GM19035 (cell line): ENCODE results near the gene MYO15B.
"Not testable (repeated sequence)": the region's sequence is repeated elsewhere in the genome, so short reads cannot be mapped to it uniquely, and the experiment has no call there.

Experiments used
- ATAC-seq: cut with Tn5 transposase; IDR thresholded peaks from one replicate; pipeline ENCODE4 v1.9.1; 2021; ENCODE audit not compliant: unreplicated experiment

The MYO15B gene

GRCh38 chr17:75637143-75637538 lies 49.5 kb downstream of the MYO15B start:
- ATAC-seq, result no peak

GRCh38 chr17:75637551-75637950 lies 50.0 kb downstream of the MYO15B start:
- ATAC-seq, result no peak

DNA sequence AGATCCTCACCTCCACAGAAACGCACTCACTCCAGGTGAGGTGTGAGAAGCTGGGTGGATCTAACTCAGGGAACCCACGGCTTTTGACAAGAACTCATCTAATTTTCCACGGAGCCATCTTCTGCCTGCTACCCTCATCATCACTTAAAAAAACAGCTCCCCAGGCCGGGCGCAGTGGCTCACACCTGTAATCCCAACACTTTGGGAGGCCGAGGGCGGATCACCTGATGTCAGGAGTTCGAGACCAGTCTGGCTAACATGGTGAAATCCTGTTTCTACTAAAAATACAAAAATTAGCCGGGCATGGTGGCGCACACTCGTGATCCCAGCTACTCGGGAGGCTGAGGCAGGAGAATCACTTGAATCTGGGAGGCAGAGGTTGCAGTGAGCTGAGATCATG lies 50.4 kb downstream of the MYO15B start:
- ATAC-seq, result not testable (repeated sequence)

- no peak for ATAC-seq
Observed at GRCh38 chr17:75638893-75639292, 51.3 kb downstream of the MYO15B start.

DNA sequence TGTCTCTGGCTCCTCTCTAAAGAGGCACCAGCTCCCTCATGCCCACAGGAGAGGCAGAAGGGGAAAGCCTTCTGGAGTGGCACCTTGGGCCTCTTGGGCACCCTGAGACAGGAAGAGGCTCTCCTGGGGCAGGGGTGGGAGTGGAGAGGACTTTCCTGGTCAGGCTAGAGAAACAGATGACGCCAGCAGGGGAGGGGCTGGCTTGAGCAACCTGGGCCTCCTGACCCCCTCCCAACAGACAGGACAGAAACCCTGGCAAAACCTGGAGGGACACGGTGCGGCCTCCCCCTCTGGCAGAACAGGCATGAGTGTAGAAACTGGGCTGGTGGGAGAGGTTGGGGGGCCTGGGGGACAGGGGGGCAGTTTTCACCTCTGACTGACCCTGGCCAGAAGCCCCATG lies 51.7 kb downstream of the MYO15B start:
- ATAC-seq, result no peak

GRCh38 chr17:75639771-75640555 lies 52.4 kb downstream of the MYO15B start:
- no peak for ATAC-seq

DNA sequence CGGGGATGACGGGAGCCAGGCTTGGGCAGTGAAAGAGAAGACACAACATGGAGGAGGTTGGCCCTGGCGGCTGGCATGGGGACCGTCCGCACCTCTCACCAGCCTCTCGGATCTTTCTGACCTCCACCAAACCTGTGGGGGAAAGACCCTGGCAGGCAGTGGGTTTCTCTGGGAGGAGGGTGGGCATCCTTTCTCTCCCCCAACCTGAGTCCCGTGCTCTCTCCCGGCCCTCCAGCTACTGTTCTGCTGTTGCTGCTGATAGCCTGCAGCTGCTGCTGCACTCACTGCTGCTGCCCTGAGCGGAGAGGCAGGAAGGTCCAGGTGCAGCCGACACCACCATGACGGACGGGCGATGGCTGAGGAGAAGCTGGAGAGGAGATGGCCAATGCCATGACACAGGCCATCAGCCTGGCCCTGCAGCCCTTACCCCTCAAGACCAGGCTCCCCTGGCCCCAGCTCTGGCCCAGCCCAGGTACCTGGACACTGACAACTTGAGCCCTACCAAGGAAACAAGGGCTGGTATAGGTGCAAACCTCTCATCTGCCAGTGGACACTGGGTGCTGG lies 53.0 kb downstream of the MYO15B start:
- ATAC-seq, result no peak

DNA sequence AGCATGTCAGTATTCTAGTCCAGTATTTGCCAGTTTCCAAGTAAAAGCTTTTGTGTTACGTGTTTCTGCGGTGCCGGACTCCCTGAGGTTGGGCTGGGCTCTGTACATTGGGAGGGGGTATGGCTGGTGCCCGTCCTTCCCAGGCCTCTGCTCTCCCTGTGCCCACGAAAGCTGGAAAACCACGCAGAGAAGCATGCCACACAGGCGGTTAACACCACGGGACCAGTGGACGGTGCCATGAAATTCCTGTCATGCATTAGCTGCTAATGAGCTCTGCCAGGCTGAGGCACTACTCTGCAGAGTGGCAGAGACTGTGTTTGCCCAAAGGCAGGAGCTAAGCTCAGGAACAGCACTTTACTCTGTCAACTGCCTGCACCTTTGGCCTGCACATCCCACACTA lies 53.7 kb downstream of the MYO15B start:
- ATAC-seq, result no peak

DNA sequence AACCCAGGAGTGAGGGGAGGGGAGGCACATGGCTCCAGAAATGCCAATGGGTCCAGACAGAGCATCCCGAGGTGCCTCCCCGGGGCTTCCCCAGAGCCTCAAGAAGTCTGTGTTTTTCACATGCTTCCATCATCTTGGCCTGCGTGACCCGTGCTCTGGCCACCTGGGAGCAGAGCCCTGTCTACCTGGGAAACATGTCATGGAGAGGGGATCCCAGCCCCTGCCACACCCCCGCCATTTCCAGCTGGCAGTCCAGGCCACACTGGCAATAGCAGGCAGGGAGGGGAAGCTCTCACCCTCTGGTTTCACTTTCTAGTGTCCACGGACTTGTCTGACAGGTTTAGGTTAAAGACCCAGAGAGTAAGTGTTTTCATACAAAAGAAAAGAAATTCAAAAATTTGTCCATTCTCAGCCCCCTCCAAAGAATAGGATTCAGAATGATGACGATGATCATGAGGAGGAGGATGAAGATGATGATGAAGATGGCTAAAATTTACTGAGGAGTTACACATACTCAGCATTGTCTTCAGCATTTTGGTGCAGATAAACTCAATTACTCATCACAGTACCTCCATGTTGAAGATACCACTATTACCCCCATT lies 54.7 kb downstream of the MYO15B start:
- no peak for ATAC-seq

GRCh38 chr17:75642784-75643642 lies 55.4 kb downstream of the MYO15B start:
- no peak for ATAC-seq

- ATAC-seq, result no peak
Observed at GRCh38 chr17:75643643-75644017, 56.0 kb downstream of the MYO15B start.

GRCh38 chr17:75645501-75645888 lies 57.9 kb downstream of the MYO15B start:
- ATAC-seq, result no peak

DNA sequence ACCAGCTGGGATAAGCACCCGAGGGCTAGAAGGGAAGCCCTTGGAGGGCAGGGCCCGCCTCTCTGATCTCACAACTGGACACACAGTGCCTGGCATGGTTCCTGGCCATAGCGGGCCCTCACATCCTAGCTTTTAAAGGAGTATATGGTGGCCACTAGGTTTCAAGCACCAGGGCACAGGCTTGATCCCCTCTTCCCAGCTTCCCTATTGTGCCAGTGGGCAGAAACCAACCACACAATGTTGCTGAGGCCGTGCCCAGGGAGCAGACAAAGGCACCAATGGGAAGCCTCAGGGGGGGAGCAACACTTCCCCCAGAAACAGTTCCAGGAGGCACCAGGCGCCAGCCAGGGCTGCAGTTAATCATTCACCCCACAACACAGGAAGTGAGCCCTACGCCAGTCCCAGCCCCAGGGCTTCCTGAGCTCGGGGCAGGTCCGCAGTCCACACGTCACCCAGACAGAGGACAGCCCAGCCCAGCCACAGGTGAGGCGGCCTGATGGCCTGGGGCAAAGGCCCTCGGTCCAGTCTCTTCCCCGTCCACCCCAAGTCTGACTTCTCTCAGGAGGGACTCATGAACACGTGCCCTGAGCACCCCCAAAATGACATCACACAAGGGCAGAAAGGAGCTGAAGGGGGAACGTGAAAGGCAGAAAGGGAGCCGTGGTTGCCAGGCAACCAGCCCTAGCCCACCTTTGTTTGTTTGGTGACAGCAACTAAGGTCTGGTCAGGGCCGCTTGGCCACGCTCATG lies 58.5 kb downstream of the MYO15B start:
- ATAC-seq, result no peak

DNA sequence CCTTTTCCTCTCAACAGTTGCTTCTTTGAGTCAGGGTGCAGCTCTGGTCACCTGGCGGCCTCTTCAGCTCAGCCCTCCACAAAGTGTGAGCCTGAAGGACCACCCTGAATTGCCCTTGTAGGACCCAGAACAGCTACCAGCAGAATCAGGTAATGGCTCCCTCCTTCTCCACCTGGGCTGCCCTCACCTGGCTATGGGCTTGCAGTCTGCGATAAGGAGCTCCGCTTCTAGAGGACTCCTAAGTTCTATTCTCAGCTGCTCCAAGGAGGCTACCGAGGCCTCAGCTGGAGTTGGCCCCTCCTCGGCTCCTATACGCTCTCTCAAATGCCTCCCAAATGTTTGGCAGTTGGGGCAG lies 59.0 kb downstream of the MYO15B start:
- ATAC-seq, result no peak

- no peak for ATAC-seq
Observed at GRCh38 chr17:75647061-75647460, 59.5 kb downstream of the MYO15B start.

- ATAC-seq, result no peak
Observed at GRCh38 chr17:75647921-75648320, 60.3 kb downstream of the MYO15B start.

DNA sequence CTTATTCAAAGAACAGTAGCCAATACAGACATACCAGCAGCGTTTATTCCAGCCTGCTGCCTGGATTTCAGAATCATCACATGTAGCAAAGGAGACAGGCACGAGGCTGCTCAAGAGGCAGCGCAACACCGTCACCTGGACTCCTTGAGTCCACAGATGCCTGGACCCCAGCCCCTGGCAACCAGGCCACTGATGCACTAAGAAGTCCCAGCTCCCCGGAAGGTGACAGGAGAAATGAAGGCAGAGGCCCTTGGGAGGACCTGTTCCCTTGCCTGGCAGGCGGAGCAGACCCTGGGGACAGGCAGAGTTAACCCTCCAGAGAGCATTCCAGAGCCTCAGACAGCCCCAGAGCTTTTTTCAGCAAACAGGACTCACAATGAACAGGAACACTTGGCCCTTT lies 62.1 kb downstream of the MYO15B start:
- no peak for ATAC-seq

DNA sequence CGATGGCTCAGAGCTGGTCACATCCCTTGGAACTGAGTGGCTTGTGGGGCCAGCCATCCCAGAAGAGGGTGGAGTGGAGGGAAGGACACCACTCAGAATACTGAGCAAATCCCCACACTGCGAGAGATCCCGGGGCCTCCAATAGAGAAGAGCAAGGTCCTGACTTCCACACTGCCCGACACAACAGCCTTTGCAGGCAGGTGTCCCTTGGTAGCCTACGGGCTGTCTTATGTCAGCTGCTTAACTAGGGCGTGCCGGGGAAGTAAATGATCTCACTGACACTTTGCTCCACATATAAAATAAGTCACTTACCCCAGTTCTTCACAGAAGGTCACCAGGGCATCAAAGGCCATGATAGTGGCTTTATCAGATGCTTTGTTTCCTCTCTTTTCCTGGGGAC lies 63.3 kb downstream of the MYO15B start:
- ATAC-seq, result no peak

DNA sequence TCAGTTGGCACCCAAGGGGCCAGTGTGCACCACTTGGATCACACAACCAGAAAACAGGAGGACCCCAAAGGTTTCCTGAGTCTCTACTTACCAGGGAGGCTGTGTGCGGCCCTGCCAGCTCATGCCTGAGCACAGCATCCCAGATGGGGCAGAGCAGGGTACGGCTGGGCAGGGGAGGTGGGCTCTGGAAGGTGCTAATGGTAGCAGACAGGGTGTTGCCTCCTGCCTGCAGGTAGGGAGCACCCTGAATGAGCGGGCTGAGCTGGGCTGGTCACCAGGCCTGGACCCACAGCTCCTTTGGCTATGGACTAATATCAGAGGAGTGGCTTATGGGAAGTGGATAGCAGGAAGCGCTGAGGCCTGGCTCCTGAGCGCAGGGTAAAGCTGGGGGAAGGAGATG lies 64.7 kb downstream of the MYO15B start:
- no peak for ATAC-seq

DNA sequence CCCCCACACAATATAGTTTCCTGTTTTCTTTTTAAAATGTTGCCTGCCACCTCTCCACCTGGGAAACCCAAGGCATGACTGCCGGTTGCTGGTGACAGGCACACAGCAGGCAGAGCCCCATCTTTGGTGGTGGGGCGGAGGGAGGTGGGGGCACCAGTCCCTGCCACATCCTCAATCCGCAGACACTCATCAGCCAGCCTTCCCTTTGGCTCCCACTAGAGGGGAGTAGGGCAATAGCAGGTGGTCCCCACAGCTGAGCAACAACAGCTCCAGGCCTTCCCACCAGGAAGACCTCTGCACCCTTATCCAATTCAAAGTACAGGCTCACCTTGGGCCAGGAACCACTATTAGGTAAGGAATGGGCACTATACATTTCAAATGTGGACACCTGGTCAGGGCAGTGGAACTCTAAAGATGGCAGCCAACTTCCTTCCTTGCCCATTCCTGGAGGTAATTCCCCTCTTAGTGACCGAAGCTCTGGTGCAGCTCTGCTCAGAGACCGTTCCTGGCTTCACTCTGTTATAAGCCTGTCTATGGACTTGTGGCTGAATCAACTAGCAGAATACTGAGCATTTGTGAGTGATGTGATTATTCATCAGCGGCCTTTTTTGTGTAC lies 65.4 kb downstream of the MYO15B start:
- ATAC-seq, result no peak

GRCh38 chr17:75654176-75654575 lies 66.6 kb downstream of the MYO15B start:
- no peak for ATAC-seq
